NCI-H1092 (cell line): ENCODE data around the gene ADAP1.

Experiments
- DNase-seq: peaks from one replicate; lab custom pipeline; 2025; lab: John Stamatoyannopoulos, UW

Gene ADAP1

GRCh38 chr7:863106-863505 is 91.4 kb downstream of the ADAP1 start:
- DNase-seq, result no peak

- no peak for DNase-seq
These were observed 92.3 kb downstream of the ADAP1 start for GRCh38 chr7:862157-862556.

- no peak for DNase-seq
These were observed 93.3 kb downstream of the ADAP1 start for GRCh38 chr7:861222-861621.

GRCh38 chr7:860149-860548 is 94.3 kb downstream of the ADAP1 start:
- DNase-seq, result no peak

- DNase-seq, result no peak
These were observed 95.0 kb downstream of the ADAP1 start for GRCh38 chr7:859359-860030.

GRCh38 chr7:857661-858060 is 96.8 kb downstream of the ADAP1 start:
- no peak for DNase-seq

GRCh38 chr7:856444-857095 is 97.9 kb downstream of the ADAP1 start:
- no peak for DNase-seq

GRCh38 chr7:855686-856369 is 98.7 kb downstream of the ADAP1 start:
- DNase-seq, result no peak

GRCh38 chr7:854118-854775 is 100.2 kb downstream of the ADAP1 start:
- DNase-seq, result no peak

GRCh38 chr7:853366-854117 is 100.9 kb downstream of the ADAP1 start:
- DNase-seq, result no peak

- no peak for DNase-seq
These were observed 103.3 kb downstream of the ADAP1 start for GRCh38 chr7:851204-851603.

GRCh38 chr7:849781-850180 is 104.7 kb downstream of the ADAP1 start:
- DNase-seq, result no peak

GRCh38 chr7:849145-849544 is 105.3 kb downstream of the ADAP1 start:
- no peak for DNase-seq
